HT1080 (cell line): Measurements from ENCODE around the gene PRRC2B. TPM values are rescaled to one million over a fixed set of nuclear protein-coding genes. Genes with fewer than 3 reads are reported as not detected.
A peak's percentile ranks its signal among the peaks of the same experiment; 100 is the strongest.

ENCODE experiments used
- DNase-seq: peaks from one replicate; pipeline ENCODE4 v3.0.0-alpha.2; 2015; ENCODE audit warnings: low read depth
- total RNA-seq: library from RNA; depleted of rRNA; stranded (reverse); fragments of >200 nt; shearing (Covaris generic); gene quantifications from 2 replicates; pipeline ENCODE4 v1.2.3, GENCODE V29; 2014

The PRRC2B gene
- total RNA-seq, 1 experiment from 2014 or later = 49.9 TPM

DNA sequence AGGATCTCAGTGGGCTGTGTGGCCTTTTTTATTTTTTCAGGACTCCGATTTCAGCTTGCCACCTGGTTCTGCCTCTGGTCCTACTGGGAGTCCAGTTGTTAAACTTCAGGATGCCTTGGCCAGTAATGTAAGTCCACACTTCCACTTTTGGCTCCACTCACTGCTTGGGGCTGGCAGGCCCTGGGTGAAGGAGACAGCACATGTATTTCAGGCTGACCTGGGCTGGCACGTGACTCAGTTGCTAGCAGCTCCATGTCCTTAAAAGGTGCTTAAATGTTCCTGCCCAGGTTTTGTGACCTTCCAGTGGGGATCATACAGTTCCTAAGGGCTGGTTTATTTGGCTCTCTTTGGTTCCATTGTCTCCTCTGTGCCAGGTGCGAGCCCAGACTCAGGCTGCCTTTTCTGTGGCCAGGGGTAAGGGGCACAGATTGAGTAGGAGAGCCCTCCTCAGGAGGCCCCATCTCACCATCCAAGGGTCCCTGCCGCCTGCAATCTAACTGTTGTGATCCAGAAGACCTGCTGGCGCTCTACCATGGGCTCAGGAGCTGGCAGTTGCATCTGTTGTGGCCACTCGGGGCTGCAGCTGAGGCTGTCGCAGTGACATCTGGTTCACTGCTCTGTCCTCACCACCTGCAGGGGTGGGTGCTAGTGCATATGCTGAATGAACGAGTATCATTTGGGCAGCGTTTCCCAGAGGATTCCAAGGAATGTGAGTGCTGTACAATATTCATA, 89.6 kb downstream of the PRRC2B start:
- DNase-seq = no peak

DNA sequence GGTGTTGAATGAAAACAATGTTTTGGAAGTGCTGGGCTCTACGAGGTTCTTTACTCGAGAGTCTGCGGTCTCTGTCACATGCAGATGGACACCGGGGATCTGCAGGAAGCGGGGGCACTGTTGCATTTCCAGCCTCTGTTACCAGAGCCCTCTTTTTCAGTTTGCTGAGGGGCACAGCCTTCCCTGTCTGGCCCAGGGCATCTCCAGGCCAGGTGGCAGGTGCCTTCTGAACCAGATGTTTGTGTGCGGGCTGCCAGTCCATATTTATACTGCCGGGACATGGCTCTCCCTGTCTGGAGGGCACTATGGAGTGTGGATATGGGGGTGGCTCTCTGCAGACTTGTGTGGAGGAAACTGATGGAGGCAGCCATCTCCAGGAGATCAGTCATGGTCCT, 90.2 kb downstream of the PRRC2B start:
- DNase-seq = no peak

DNA sequence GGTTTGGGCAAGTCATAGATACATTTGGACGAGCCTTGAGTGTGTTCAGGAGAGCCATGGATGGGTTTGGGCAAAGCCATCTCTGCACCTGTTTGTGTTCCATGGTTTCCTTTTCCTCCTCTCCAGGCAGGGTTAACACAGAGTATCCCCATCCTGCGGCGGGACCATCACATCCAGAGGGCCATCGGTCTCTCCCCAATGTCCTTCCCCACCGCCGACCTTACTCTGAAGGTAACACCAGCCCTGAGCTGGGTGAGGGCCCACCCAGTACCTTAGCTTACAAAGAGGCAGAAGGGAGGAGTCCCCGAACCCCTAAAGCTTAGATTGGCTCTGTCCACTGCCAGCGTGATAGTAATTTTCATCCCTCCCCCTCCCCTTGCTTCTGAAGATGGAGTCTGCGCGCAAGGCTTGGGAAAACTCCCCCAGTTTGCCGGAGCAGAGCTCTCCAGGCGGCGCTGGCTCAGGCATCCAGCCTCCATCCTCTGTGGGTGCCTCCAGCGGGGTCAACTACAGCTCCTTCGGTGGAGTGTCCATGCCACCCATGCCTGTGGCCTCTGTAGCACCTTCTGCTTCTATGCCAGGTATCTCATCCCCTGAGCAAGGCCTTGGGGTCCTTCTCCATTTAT, 90.8 kb downstream of the PRRC2B start:
- DNase-seq = no peak

- DNase-seq = no peak
Measured at GRCh38 chr9:131485206-131485605, 91.3 kb downstream of the PRRC2B start.

DNA sequence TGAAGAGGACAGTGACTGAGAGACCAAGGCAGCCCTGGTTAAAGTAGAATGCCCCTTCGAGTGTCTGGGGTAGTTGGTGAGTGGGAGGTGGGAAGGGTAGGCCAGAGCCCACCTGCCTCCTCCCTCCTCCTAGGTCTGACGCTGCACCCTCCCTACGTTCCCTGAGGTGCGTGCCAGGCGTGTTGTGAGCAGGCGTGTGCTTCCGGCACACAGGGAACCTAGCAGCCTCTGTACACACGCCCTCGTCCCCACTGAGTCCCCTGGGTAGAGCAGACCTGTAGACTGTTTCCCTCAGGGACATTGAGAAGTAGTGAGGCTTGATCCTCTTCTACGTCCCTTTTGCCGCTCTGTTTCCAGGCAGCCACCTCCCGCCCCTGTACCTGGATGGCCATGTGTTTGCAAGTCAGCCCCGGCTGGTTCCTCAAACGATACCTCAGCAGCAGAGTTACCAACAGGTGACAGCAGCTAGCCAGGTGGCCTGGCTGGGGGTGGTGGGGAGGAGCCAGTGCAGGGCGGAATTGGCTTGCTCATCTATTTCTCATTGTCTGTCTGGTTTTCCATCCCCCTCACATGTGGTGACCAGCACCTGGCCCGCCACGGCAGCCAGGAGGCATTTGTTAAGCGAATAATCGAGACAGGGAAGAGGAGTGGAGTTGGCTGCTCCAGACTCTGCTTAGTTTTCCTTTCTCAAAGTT, 92.0 kb downstream of the PRRC2B start:
- no peak for DNase-seq

- DNase-seq = no peak
Measured at GRCh38 chr9:131487001-131487400, 93.1 kb downstream of the PRRC2B start.

GRCh38 chr9:131487621-131488031, 93.7 kb downstream of the PRRC2B start:
- DNase-seq = no peak

DNA sequence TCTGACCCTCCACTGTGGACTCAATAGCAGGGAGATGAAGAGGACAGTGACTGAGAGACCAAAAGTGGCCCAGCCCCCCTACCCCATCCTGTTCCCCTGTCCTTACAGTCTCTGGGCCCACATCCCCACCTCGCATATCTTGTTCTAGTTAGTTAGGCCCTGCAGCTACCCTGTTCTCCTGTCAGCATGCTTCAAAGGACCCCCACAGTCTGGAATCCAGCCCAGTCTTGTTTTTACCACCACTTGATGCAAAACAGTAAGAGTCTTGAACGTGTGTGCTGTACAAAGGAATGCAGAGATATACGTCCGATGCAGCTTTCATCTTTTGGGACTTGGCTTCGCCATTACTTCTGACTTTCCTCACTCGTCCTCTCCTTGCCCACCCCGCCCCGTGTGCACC, 96.6 kb downstream of the PRRC2B start:
- no peak for DNase-seq

DNA sequence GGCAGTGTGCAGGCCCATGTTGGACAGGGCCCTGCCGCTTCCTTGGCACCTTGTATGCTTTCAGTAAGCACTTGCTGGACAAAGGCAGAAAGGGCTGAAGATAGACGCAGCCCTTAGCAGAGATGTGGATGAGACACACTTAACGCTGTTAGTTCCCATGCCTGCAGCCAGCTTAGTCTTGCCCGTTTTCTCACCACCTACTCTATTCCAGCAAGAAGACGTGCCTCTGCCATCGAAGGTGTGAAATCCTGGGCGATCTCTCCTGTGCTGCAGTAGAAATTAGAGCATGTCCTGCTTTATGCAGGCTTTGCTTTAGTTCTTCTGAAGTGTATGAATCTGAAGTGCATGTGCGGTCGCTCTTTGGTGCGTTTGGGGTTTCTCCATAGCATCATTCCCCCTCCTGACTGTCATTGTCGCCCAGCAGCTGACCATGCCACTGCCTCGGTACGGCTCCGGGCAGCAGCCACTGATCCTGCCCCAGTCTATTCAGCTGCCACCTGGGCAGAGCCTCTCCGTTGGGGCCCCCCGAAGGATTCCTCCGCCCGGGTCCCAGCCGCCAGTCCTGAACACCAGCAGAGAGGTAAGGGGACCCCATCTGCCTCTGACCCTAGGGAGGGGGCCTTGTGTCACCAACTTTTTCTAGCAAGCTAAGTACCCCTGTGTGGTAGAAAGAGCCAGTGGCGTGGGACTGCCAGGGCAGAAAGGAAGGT, 97.3 kb downstream of the PRRC2B start:
- DNase-seq = no peak

DNA sequence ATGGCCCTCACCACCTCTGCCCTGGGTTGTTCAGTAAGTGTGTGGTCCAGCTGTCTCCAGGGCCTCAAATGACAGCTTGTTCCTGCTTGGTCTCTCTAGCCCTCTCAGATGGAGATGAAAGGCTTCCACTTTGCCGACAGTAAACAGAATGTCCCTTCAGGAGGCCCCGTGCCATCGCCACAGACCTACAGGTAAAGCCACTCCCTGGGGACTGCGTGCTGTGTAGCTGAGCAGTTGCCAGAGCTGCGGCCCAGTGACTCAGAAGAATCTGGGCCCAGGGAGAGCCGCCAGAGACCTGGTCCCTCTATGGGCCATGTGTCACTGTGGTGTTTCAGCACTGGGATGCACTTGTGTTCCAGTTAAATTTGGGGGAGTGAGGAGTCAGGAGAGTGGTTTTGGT, 98.2 kb downstream of the PRRC2B start:
- no peak for DNase-seq

- DNase-seq = no peak
Measured at GRCh38 chr9:131494296-131494870, 100.5 kb downstream of the PRRC2B start.

DNA sequence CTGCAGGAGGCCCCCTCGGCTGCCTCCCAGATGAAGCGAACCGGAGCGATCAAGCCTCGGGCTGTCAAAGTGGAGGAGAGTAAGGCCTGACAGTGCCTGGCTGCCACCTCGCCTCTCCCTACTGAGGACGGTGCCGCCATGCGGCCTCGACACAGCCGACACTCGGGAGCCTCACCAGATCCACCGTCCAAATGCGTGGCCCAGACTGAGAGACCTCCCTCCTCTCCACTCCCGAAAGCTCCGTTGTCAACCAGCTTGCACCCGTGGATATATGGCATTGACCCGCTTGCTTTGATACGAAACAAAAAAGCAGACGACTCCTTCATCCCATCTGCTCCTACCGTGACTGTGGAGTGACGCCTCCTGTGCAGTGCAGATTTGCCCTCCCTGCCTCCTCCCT, 101.9 kb downstream of the PRRC2B start:
- DNase-seq = no peak

- DNase-seq = no peak
Measured at GRCh38 chr9:131496844-131497405, 103.0 kb downstream of the PRRC2B start.

DNA sequence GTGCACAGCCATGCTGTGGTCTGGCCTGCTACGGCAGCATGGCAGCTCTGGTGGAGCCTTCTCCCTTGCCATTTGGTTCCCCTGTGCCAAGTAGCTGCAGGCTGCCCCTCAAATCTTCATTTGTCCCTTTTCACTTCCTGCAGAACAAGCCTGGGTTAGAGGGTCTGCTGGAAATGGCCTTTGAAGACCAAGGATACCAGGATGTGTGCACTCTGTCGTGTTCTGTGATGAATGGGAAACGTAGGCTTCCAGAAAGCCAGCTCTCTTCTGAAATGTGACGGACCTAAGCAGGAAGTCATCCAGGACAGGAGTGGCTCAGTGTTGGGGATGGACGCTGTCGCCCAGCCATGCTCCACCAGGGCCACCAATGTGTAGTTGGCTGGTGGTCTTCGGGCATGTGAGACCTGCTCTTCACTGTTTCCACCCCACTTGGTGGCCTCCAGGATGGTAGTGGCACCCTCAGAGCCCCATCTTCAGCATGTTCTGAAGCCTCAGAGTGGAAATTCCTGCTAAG, 105.4 kb downstream of the PRRC2B start:
- DNase-seq = no peak

DNA sequence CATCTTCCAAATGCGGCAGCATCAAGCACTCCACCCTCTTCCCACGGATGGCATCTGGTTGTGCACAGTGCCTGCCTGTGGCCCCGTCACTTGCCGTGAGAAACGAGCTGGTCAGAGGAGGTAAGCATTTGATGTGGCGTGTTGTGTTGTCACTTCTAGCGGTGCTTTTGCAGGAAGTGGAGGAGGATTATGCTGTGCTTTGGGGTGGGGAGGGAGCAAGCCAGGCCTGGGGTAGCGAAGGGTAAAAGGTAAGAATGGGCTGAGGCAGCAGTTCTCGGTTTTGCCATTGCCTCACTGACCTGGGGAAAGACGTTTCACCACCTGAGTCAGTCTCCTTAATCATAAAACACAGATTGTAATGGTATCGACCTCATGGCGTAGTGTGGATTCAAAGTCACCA, 106.5 kb downstream of the PRRC2B start:
- DNase-seq = no peak

DNA sequence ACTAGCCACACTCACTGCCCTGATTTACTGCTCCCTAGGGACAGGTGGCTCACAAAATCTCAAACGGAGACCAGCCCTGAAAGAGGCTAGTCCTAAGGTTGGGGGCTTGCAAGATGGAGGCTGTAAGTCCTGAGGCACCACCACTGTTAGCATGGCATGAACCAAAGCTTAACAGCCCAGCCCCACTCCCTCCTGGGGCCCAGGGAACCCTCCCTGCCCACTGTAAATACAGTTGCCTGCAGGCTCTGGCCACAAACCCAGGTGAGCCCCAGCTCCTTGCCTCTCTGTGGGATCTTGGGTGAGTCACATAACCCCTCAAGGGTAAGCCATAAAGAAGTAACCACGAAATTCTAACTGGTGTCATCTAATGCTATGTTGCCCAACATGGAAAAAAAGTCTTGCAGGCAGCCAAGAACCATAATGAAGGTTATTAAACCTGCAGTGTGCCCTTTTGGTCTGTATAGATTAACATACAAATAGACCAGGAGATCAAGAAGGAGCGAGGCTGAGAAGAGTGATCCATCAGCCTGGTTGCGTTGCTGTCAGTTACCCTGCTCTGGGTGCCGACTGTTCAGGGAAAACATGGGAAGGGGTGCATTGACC, 107.2 kb downstream of the PRRC2B start:
- DNase-seq = peak; percentile 67

GRCh38 chr9:131502781-131503625, 109.1 kb downstream of the PRRC2B start, which contains the start of gene POMT1:
Gene POMT1 (plus strand): TSS chr9:131502918. CDS start chr9:131504219, 1,301 bp downstream.
- peak; percentile 47 for DNase-seq

GRCh38 chr9:131503626-131504465, 110.0 kb downstream of the PRRC2B start:
- peak; percentile 47 for DNase-seq

DNA sequence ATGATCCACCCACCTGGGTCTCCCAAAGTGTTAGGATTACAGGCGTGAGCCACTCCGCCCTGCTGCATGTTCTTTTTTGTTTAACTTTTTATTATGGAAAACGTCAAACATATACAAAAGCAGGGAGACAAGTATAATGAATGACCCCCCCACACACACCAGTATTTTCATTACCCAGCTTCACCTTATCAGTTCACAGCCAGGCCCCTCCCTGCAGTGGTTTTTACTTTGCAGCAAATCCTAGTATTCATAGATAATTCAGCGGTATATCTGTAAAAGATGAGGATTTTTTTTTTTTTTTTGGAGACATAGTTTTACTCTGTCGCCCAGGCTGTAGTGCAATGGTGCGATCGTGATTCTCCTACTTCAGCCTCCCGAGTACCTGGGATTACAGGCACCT, 111.1 kb downstream of the PRRC2B start:
- DNase-seq = no peak
